HL-60/S4 treated with phorbol 12-myristate 13-acetate at 8.2 ng/mL for 4 days and 3 days (cell line): ENCODE results near the gene COL25A1.
"Not testable (repeated sequence)": the region's sequence is repeated elsewhere in the genome, so short reads cannot be mapped to it uniquely, and the experiment has no call there.

Source experiments
- in situ Hi-C: fragments of 300-500 bp; cut with MboI; formaldehyde crosslinking; loops from 2 replicates; pipeline ENCODE4 v1.15.0; 2022; ENCODE audit warnings: low sequenced_read_pairs

COL25A1 gene

DNA sequence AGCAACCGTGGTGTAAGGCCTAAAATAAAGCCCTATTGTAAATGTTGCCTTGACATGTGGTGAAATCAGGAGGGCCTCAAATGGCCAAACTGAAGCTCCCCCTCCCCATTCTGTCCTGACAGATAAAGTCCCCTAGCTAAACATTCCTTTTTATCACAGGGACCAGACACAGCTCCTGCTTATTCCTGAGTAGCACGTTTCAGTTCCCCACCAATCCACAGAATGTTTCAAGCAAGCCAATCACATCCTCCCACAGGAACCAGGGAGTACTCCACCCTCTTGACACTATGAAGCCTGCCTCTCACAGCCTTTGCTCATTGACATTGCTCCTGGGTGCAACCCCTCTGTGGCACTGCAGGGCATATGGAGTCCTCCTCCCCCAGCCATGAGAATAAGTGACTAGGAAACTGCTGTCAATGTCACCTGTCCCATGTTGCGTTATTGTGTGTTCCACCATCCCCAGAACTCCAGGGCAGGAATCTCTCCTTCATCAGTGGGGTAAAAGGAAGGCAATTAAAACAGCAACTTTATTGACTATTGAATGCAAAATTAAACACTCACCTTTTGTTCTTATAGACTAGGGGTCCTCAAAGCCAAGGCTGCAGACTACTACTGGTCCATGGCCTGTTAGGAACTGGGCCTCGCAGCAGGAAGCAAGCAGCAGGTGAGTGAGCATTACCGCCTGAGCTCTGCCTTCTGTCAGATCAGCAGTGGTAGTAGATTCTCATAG, 128.1 kb downstream of the COL25A1 start:
- in situ Hi-C loops: no loop called here

DNA sequence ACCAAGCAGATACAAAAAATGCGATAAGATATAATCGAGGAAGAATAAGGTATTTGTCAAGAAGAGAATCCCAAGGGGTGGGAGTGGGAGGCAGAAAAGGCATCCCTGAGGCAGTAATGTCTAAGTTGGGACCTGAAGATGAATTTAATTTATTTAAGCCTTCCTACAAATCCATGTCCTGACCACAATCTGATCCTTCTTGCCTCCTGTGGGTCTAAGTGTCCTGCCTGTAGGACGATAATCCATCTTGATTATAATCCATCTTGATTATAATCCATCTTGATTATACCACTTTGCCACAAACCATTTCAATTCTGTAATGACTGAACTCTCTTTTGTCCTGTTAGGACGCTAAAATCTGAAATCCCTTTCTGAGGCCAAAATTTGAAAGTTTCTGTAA, 130.2 kb downstream of the COL25A1 start:
- in situ Hi-C loops: no loop called here

DNA sequence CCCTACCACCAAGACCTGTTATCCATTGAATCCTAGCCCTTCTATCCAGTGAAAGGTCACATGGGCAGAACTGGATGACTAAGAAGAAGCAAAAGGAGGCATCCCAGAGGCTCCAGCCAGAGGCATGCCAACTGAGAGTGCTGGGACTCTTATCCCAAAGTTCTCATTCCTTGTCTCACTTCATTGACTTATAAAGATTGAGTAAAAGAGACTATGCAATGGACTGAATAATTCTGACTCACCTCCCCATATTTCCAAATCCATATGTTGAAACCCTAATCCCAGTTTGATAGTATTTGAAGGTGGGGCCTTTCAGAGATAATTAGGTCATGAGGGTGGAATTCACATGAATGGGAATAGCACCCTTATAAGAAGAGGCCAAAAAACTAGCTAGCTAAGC, 131.4 kb downstream of the COL25A1 start:
- in situ Hi-C loops: no loop called here

GRCh38 chr4:109169170-109169569, 133.3 kb downstream of the COL25A1 start:
- in situ Hi-C loops: no loop called here

DNA sequence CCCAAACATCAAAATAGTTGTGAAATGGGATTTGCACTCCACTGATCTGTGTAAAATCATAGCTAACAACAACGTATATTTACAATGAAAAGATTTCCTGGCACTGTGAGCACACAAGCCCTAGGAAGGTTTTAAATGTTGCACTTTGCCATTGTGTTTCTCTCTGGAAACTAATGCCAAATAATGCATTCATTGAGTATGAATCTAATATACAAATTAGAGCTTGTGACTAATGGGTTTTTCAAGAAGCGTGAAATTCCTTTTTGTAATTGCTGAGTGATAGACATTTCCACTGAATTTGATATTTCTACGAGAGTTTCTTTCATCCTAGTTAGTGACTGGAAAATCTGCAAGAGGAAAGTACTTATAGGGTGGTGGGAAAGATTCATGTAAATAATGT, 135.9 kb downstream of the COL25A1 start:
- in situ Hi-C loops: no loop called here

DNA sequence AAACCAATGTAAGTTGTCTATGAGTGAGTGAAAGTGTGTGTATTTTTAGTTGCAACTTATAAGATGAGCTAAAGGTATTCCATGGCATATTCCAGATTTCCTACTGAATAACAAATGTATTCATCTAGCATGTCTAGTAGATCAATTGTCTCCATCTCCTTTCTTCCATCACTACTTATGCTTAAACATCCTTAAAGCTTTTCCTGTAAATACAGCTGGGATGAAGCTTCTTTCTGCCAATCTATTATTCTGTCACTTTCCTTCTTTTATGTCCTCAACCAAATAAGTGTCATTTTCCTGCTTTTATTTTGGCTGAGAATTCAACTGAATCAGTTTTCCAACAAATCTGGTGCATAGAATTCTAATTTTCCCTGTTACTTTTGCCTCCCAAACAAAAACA, 136.3 kb downstream of the COL25A1 start:
- in situ Hi-C loops: no loop called here

DNA sequence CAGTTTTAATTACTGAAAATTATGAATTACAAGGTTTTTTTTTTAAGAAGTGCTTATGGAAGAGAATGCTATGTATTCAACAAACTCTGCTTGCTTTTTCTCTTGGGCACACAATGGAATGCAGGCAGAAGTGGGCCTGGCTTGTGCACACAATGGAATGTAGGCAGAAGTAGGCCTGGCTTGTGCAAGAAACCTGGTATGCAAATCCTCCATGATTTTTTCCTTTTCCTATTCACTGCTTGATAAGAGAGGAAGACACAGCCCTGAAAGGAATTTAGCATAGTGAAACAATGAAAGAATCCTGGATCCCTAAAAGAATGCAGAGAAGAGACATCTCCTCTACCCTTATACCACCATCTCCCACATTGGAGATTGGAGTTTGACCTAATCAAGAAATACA, 138.4 kb downstream of the COL25A1 start:
- in situ Hi-C loops: no loop called here

DNA sequence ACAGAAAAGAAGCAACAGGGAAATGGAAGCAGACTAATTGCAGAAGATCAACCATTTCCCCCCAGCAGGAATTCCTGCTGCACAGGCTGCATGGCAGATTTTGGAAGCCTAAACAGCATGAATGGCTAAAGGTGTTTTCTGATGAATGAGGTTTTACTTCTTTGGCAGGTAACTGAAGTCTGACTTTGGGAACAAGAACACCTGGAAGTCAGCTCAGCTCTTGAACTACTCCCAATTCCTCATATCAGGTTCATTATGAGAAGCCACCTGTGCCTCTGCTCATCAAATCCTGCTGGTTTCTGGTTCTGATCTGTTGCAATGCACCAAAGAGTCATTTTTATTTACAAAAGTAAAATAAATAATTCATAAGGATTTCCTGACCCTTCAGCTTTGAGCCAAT, 139.0 kb downstream of the COL25A1 start:
- in situ Hi-C loops: no loop called here

GRCh38 chr4:109162759-109163158, 139.7 kb downstream of the COL25A1 start:
- in situ Hi-C loops: no loop called here

DNA sequence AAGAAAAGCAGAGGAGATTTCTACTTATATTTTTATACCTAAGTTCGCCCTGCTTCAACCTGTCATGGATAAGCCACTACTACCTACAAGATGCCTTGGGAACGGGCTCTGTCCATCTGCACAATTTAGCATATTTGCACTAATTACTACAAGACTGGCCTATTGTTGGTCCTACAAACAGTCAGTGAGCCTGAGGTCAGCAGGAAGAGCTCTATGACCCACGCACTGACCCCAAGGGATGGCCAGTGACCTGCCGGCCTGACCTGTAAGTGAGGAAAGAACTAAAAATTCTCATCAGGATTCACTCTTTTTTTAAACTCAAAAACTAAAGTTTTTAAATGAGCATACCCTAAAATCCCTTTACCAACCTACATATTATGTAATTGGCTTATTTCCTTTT, 142.0 kb downstream of the COL25A1 start:
- in situ Hi-C loops: no loop called here

DNA sequence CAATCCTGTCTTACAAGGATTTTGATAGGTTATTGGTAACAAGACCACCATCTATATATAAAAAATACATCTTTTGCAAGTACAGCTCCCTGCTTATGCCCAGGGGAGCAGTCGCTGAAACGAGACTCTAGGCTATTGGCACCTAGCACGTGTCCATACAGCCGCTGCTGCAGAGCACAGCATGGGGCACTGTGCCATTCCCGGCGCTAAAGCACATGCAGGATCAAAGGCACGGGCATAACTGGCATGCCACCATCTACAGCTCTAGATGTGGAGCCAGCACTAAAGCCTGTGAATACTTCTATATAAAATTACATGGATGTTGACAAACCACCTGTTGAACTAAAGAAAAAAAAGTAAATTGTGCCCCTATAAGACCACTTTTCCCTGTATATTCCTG, 144.8 kb downstream of the COL25A1 start:
- in situ Hi-C loops: no loop called here

DNA sequence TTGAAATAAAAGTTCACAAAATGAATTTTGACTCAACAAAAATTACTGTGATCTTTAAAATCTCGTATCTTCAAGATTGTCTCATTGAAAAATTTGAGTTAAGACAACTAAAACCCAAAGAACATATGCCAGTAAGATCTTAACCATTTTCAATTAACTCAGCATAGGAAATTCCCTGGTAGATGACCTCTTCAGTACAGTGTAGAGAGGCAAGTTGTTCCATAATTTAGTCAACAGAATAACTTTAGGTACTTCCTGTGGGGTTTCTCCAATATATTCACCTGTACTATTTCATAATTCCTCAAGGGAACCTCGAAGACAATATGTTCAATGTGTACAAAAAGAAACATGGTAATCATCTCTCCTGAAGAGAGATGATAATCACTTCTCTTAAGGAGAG, 145.3 kb downstream of the COL25A1 start:
- in situ Hi-C loops: no loop called here

DNA sequence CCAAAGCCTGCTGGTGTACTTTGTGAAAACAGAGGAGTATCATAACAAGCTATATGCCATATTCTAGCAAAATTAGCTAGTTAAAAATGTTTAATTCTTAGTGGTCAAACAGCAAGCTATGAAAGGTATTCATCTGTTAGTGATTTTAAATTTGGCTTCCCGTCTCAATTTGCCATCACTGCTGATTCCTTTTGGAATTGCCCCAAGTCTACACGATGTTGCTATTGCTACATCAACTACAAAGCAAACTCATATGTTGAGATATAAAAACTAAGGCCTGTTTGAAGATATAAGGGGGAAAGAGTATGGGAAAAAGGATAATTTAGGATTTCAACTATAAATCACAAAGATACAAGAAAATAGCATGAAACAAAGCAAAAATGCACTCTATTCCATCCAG, 146.1 kb downstream of the COL25A1 start:
- in situ Hi-C loops: no loop called here

GRCh38 chr4:109155682-109156283, 146.7 kb downstream of the COL25A1 start:
- in situ Hi-C loops: no loop called here

- in situ Hi-C loops: no loop called here
Observed at GRCh38 chr4:109155084-109155483, 147.4 kb downstream of the COL25A1 start.

DNA sequence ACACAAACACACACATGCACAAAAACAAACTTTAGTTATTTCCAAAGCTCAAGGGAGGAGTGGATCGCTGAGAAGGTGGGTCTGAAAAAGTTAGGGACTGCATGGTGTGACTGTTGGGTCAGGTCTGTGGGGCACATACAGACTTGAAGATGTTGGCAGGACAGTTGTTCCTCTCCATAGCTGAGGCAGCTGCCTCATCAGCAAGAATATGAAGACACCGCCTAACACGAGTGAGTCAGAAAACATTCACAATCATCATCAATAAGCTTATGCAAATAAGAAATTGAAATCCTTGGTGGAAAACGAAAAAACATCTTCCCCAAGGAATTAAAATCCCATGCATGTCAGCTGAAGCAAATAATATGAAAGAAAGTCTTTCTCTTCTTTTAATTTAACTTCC, 148.0 kb downstream of the COL25A1 start:
- in situ Hi-C loops: no loop called here

DNA sequence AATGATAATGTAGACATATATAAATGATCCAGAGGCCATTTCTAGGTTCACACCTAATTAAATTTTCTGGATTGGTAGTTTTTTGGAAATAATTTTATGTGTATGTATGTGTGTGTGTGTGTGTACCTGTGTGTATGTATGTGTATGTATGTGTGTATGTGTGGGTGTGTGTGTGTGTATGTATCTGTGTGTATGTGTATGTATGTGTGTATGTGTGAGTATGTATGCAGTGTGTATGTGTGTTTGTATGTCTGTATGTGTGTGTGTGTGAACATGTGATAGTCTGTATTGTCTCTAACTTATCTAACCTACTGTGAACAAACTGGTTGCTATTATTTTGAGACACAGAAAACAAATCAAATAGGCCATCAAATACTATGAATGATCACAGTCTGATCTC, 152.6 kb downstream of the COL25A1 start:
- in situ Hi-C loops: no loop called here

DNA sequence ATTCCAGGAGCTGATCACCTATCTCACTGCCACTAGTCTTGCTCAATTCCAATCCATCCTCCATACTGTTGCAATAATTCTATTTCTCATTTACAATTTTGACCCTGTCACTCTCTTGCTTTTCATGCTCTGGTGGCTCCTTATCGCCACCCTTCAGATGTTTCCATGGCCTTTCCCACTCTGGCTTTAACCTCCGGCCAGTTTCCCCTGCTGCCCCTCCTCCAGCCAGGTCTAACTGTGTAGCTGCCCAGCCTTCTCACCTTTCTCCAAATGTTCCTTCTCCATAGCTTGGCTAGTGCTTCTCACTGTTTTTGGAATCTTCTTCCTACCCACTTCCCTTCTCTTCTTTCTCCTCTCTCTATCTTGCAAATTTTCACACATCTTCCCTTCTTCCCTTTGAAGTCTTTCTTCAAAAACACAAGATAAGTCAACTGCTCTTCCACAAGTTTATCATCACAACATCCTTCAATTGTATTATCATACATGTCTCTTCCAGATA, 153.8 kb downstream of the COL25A1 start:
- in situ Hi-C loops: no loop called here

DNA sequence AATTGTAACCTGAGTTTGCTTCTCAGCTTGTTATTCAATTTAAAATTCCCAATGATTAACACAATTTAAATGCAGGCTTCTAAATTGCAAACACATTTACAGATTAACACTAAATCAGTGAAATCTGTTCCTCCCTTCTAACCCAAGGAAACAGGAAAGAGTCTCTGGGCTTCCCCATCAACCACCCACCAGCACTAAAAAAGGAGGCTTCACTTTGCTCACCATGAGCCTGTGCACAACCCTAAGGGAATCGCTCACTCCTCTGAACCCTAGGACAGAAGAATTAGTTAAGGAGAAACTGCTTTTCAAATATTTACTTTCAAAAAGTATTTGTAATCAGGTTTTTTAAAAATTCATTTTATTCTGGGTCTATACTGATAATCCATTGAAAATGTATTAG, 155.3 kb downstream of the COL25A1 start:
- in situ Hi-C loops: no loop called here

DNA sequence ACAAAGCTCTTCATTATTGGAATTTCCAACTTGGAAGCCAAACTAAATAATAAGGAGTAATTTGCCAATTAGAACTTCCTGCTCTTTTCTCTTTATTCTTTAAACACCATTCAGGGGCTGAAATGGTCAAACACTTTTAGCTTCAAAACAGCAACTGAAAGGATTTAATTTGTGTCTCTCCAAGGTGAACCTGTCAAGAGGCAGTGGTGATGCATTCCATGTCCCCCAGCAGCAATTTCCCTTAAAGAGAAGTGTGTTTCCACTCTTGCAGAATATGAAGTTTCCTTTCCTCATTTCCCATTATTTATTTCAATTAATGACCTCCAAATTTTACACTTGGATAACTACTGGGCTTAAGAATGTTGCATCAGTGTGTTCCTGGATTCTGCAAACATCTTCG, 156.0 kb downstream of the COL25A1 start:
- in situ Hi-C loops: no loop called here

DNA sequence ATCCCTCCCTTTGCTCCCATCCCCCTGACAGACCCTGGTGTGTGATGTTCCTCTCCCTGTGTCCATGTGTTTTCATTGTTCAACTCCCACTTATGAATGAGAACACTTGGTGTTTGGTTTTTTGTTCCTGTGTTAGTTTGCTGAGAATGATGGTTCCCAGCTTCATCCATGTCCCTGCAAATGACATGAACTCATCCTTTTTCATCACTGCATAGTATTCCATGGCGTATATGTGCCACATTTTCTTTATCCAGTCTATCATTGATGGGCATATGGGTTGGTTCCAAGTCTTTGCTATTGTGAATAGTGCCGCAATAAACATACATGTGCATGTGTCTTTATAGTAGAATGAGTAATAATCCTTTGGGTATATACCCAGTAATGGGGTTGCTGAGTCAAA, 164.3 kb downstream of the COL25A1 start:
- in situ Hi-C loops: not testable (repeated sequence)

DNA sequence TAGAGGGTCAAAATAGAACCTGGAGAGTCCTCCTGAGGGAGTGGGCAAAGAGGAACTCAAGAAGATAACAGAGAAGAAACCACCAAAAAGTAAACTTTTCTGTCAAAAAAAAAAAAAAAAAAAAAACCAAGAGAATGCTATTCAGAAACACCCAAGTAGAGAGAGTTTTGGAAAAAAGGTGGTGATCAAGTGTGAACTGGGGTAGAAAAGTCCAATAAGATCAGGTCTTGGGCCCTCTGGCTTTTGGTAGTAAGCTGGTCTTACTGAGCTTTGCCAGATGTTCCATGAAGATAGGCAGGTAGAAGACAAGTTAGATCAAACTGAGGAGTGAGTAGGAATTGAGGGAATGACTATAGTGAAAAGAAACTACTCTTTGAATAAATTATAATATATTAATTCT, 167.5 kb downstream of the COL25A1 start:
- in situ Hi-C loops: no loop called here

DNA sequence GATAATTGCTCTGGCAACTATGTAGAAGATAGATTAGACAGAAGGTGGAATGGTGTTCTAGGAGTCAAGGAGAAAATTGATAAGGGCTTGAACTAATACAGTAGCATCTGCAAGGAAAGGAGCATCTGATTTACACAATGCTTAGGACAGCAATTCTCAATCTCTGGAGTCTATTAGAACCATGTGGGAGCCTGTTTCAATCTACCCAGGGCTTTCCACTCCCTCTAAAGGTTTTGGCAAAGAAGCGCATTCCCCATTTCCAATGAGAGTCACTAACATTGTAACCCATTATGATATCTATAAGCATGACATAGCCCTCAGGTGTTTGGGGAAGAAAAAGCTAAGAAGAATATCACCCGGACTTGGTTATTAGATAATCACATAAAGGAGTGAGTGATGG, 168.2 kb downstream of the COL25A1 start:
- in situ Hi-C loops: no loop called here
